Embryonic facial prominence (tissue), 1 donor: Measurements from ENCODE around the gene CCL26.

Experiments
- DNase-seq: peaks from one replicate; pipeline ENCODE4 v3.0.0-alpha.2; 2016; ENCODE audit errors: extremely low spot score

The CCL26 gene, protein sequence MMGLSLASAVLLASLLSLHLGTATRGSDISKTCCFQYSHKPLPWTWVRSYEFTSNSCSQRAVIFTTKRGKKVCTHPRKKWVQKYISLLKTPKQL

DNA sequence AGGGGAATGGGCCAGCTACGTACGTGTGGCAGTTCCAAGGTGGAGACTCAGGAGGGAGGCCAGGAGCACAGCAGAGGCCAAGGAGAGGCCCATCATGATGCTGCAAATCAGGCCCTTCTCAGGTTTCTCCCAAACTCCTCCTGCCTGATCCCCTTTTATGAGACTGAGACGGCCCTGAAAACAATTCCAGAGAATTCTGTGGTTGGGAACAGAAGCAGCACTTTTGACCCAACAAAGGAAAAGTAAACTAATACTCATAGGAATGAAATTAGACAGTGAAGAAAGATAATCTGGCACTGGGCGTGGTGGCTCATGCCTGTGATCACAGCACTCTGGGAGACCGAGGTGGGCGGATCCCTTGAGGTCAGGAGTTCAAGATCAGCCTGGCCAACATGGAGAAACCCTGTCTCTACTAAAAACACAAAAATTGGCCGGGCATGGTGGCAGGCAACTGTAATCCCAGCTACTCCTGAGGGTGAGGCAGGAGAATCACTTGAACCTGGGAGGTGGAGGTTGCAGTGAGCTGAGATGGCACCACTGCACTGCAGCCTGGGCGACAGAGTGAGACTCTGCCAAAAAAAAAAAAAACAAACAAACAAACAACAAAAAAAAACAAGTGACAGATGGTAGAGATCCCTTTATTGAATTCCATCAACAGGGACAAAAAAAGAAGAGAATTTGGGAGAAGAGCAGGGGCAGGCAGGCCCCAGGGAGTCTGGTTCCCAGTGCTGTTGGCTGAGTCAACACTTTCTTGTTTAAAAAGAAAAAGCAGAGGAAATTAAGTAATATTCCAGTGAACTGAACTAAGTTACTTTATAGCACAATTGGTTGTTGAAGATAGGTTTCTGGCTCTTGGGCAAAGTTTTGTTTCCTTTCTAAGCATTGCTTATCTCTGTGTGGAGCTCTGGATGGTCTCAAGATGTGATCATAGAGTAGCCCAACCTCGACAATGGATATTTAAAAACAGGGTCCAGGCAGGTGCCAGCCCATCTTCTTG, at the start of gene CCL26:
CCL26 (minus strand) TSS at position 131 of the 997 bp plus-strand sequence; CDS start at position 96, 35 bp downstream.
- no peak for DNase-seq

- DNase-seq, result no peak
Measured at GRCh38 chr7:75820688-75821087, 48.7 kb upstream of the CCL26 start.

GRCh38 chr7:75819711-75820110, 47.7 kb upstream of the CCL26 start:
- no peak for DNase-seq

GRCh38 chr7:75818472-75818871, 46.5 kb upstream of the CCL26 start:
- no peak for DNase-seq

- DNase-seq, result no peak
Measured at GRCh38 chr7:75817116-75817515, 45.1 kb upstream of the CCL26 start.

GRCh38 chr7:75815418-75816064, 43.5 kb upstream of the CCL26 start:
- DNase-seq, result no peak

GRCh38 chr7:75814407-75814947, 42.5 kb upstream of the CCL26 start:
- no peak for DNase-seq

GRCh38 chr7:75813781-75814236, 41.8 kb upstream of the CCL26 start, which contains the start of gene CCL24:
CCL24 (minus strand) TSS chr7:75813806; CDS start chr7:75813715, 91 bp downstream.
- DNase-seq, result no peak

DNA sequence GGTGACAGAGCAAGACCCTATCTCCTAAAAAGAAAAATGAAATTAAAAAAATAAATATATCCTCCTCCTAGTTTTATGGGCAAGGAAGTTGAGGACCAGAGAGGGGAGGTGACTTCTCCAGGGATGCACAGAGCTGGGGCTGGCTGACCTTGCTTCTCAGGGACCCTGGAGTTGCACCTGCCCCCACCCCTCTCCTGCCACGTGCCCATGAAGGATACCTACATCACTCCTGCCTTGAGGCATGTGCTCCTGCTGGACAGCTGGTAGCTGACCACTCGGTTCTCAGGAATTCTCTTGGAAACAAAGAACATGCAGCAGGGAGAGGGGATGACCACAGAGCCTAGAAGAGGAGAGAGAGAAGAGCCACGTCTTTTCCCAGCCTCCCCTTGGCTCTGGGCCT, 41.1 kb upstream of the CCL26 start:
- no peak for DNase-seq

GRCh38 chr7:75811894-75812678, 40.1 kb upstream of the CCL26 start:
- DNase-seq, result no peak

GRCh38 chr7:75809396-75809795, 37.4 kb upstream of the CCL26 start:
- DNase-seq, result no peak

GRCh38 chr7:75808106-75808505, 36.1 kb upstream of the CCL26 start:
- no peak for DNase-seq

DNA sequence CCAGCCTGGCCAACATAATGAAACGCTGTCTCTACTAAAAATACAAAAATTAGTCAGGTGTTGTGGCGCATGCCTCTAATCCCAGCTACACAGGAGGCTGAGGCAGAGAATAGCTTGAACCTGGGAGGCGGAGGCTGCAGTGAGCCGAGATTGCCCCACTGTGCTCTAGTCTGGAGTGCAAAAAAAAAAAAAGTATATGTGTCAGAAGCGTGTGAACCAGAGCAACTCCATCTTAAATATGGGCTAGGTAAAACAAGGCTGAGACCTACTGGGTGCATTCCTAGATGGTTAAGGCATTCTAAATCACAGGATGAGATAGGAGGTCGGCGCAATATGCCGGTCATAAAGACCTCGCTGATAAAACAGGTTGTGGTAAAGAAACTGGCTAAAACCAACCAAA, 35.4 kb upstream of the CCL26 start:
- no peak for DNase-seq

DNA sequence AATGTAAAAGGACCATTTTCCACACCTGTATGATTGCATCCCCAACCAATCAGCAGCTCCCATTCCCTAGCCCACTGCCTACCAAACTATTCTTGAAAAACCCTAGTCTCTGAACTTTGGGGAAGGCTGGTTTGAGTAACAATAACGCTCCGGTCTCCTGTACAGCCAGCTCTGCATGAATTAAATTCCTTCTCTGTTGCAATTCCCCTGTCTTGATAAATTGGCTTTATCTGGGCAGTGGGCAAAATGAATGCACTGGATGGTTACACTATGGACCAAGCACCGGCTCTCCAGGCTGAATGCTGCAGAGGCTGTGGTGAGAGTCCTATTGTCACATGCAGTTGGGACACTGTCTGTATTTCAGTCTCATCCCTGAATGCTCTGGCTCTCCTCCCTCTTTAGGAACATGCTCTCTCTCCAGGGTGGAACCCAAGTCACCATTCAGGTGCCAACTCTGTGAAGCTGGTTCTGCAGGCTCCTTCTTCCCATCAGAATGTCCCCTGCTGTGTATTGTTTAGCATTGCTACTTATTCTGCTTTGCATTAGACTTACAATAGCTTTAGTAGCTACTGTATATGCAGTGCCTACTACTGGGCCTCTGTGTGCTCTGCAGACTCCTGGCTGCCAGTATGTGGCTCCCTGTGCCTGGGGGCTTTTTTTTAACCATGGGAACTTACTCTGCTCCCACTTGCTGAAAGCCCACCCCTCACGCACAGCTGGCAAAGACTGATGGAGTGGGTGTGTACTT, 34.7 kb upstream of the CCL26 start:
- DNase-seq, result no peak

- DNase-seq, result no peak
Measured at GRCh38 chr7:75804705-75805104, 32.7 kb upstream of the CCL26 start.

DNA sequence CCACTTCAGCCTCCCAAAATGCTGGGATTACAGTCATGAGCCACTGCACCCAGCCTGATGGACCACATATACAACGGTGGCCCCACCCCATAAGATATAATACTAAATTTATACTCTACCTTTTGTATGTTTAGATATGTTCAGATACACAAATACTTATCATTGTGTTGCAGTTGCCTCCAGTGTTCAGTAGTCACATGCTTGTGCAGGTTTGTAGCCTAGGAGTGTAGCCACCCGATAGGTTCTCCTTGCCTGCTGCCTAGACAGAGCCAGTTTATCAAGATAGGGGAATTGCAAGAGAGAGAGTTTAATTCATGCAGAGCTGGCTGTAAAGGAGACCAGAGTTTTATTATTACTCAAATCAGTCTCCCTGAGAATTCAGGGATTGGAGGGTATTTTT, 32.0 kb upstream of the CCL26 start:
- no peak for DNase-seq

- DNase-seq, result no peak
Measured at GRCh38 chr7:75802552-75802821, 30.5 kb upstream of the CCL26 start.

DNA sequence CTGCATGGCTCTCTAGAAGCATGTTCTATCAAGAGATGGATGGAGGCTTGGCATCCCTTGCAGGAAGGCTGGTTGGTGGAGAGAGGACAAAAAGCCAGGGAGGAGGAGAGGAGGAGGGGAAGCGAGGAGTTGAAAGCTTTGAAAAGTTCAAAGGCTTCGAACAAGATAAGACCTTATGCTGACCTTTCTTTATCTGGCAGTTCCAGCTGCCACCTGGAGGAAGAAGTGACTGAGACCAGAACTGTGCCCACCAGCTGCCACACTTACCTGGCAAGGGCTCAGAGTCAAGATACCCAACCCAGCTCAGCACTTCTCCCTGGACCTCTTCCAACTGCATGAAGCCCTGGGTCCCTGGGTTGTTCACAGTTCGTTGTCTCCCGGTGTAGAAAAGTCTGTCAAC, 26.8 kb upstream of the CCL26 start:
- DNase-seq, result no peak

GRCh38 chr7:75796420-75796819, 24.4 kb upstream of the CCL26 start:
- no peak for DNase-seq

GRCh38 chr7:75795831-75796285, 23.8 kb upstream of the CCL26 start:
- no peak for DNase-seq

GRCh38 chr7:75793676-75794075, 21.7 kb upstream of the CCL26 start:
- DNase-seq, result no peak
